A673 (cell line): ENCODE results near the gene BTBD18. TPM values are rescaled to one million over a fixed set of nuclear protein-coding genes. Genes with fewer than 3 reads are reported as not detected.
A peak's percentile ranks its signal among the peaks of the same experiment; 100 is the strongest.

Source experiments
- BruUV-seq: library from RNA; stranded (reverse); fragments of 400-500 nt; replicated peaks from 2 replicates; lab custom pipeline; 2021; lab: Mats Ljungman, UMichigan
- CTCF ChIA-PET: fragments of 300-600 bp; sonication (Branson Sonifier 250); formaldehyde crosslinking; loops from one replicate; lab custom pipeline; 2022; ENCODE audit warnings: antibody characterized with exemption; lab: Charles Lee
- POLR2A ChIA-PET: fragments of 300-600 bp; sonication (Branson Sonifier 250); formaldehyde crosslinking; loops from one replicate; lab custom pipeline; 2022; ENCODE audit warnings: antibody characterized with exemption; ENCODE audit not compliant: low non-redundant PET; lab: Charles Lee
- DNase-seq: peaks from one replicate; pipeline ENCODE4 v3.0.0-alpha.2; 2015; ENCODE audit warnings: low spot score
- H3K27ac ChIP-seq: fragments of 200-600 bp; sonication (generic); 2 replicates; pipeline ENCODE4 v1.5.1; 2016; ENCODE audit warnings: mixed run types, low read depth, mild to moderate bottlenecking, mixed read lengths, antibody characterized with exemption, low read length; ENCODE audit not compliant: poor library complexity, severe bottlenecking
- H3K27me3 ChIP-seq: fragments of 200-600 bp; sonication (generic); replicated peaks from 2 replicates; pipeline ENCODE4 v1.6.1; 2017; ENCODE audit warnings: mixed run types, low read depth, mild to moderate bottlenecking, mixed read lengths, antibody characterized with exemption, low read length; ENCODE audit not compliant: insufficient read depth, poor library complexity
- H3K36me3 ChIP-seq: fragments of 200-600 bp; sonication (generic); 2 replicates; pipeline ENCODE4 v1.6.1; 2016; ENCODE audit warnings: mixed run types, mild to moderate bottlenecking, mixed read lengths, antibody characterized with exemption, low read length; ENCODE audit not compliant: insufficient read depth, poor library complexity, severe bottlenecking
- H3K4me1 ChIP-seq: fragments of 200-600 bp; sonication (generic); 2 replicates; pipeline ENCODE4 v1.6.1; 2017; ENCODE audit warnings: mixed run types, mild to moderate bottlenecking, mixed read lengths, antibody characterized with exemption, low read length; ENCODE audit not compliant: insufficient read depth, poor library complexity, severe bottlenecking
- H3K4me3 ChIP-seq: fragments of 200-600 bp; sonication (generic); 2 replicates; pipeline ENCODE4 v1.5.1; 2016; ENCODE audit warnings: low read depth, mixed run types, mild to moderate bottlenecking, mixed read lengths, low read length; ENCODE audit not compliant: poor library complexity, severe bottlenecking
- H3K9me3 ChIP-seq: fragments of 200-600 bp; sonication (generic); 2 replicates; pipeline ENCODE4 v1.6.1; 2016; ENCODE audit warnings: mixed run types, low read depth, mild to moderate bottlenecking, mixed read lengths, antibody characterized with exemption, low read length; ENCODE audit not compliant: poor library complexity, severe bottlenecking
- CTCF ChIP-seq: fragments of 300-800, 200-600 bp; sonication (generic); conservative IDR thresholded peaks from 2 replicates; pipeline ENCODE4 v1.5.1; 2017; ENCODE audit warnings: low read depth, mild to moderate bottlenecking, antibody characterized with exemption, low read length, moderate library complexity, mixed read lengths
- EZH2 ChIP-seq: fragments of 200-600 bp; sonication (generic); IDR thresholded peaks from 2 replicates; pipeline ENCODE4 v1.6.1; 2017; ENCODE audit warnings: borderline replicate concordance, low read depth, mild to moderate bottlenecking, mixed read lengths, antibody characterized with exemption, low read length; ENCODE audit not compliant: poor library complexity, severe bottlenecking
- intact Hi-C: fragments of 100-400 bp; cut with micrococcal nuclease; formaldehyde crosslinking; loops from one replicate; pipeline ENCODE4 v1.10.0; 2022; ENCODE audit not compliant: unreplicated experiment
- total RNA-seq: library from RNA; stranded (reverse); gene quantifications from 2 replicates; pipeline ENCODE4 v1.2.3, GENCODE V29; 2021

BTBD18 gene
- total RNA-seq, 1 experiment from 2014 or later, result not detected

DNA sequence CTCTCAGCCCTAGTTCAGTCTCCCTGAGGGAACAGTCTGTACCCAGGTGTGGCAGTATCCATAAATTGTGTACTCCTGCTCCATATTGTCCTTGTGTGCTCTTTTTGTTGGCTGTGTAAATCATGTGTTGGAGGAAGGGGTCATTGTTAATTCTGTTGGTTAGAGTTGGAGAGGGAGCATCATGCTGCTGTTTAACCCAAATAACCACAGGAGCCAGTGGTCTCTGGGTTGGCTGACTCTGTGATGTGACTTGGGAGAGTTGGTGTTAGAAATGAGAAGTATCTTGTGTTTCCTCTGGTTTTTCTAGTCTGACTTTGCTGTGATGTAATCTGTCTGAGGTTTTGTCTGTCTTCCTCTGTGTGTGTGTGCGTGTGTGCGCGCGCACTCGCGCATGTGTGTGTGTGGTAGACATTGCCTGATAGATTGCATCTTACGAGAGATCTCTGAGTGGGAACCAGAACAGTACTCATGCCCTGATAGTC, 40.5 kb upstream of the BTBD18 start:
- POLR2A ChIA-PET, result no interaction called here
- intact Hi-C loops, result no loop called here
- TF ChIP-seq EZH2 (no peak), CTCF (no peak)

DNA sequence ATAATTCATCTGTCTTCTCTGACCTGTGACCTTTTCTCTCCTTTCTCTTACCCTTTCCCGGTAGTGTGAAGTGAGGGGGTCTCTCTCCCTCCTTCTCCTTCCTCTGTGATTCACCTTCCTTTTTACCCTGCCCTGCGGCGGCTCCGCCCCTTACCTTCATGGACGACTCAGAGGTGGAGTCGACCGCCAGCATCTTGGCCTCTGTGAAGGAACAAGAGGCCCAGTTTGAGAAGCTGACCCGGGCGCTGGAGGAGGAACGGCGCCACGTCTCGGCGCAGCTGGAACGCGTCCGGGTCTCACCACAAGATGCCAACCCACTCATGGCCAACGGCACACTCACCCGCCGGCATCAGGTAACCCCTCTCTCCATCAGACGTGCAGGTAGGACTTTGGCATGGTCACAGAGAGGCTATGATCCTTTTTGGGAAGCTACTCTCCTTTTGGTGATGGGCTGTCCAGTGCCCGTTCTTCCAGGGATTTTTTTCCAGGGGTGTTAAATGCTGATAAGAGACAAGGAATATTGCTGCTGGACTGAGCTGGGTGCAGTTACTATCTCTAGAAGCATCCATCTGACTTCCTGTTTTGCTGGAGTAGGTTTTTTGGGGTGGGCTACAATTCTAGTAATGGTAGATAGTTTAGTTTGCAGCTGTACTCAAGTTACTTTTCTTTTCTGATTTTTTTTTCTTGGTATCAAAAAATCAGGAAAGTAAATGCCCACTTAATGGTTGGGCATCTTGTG, 39.9 kb upstream of the BTBD18 start:
- no peak for TF ChIP-seq CTCF
- TF ChIP-seq EZH2, result no peak
- no peak overlapping the region for H3K4me3 ChIP-seq
- ChIA-PET CTCF (no interaction called here), POLR2A (no interaction called here)
- no peaks in the 10 kb centered on the region for H3K27me3 ChIP-seq
- peaks cover 17% of the 10 kb centered on the region for H3K36me3 ChIP-seq
- no peaks in the 10 kb centered on the region for H3K9me3 ChIP-seq
- H3K4me1 ChIP-seq, result peaks cover 35% of the 10 kb centered on the region
- no TSS peak for BruUV-seq
- no peak overlapping the region for H3K27ac ChIP-seq
- no peak for DNase-seq
- intact Hi-C loops, result no loop called here

More for the DNA sequence above, 40.5 kb upstream of the BTBD18 start:
- no peak for DNase-seq
- no peaks in the 10 kb centered on the region for H3K9me3 ChIP-seq
- H3K27ac ChIP-seq, result no peak overlapping the region
- no TSS peak for BruUV-seq
- H3K4me3 ChIP-seq, result no peak overlapping the region
- peaks cover 30% of the 10 kb centered on the region for H3K4me1 ChIP-seq
- H3K36me3 ChIP-seq, result peaks cover 22% of the 10 kb centered on the region
- H3K27me3 ChIP-seq, result no peaks in the 10 kb centered on the region
- CTCF ChIA-PET, result interaction anchor here (0.7 kb wide), 1 partner anchor 14 kb away, joined by 4 read pairs; no protein-coding TSS in a partner anchor

DNA sequence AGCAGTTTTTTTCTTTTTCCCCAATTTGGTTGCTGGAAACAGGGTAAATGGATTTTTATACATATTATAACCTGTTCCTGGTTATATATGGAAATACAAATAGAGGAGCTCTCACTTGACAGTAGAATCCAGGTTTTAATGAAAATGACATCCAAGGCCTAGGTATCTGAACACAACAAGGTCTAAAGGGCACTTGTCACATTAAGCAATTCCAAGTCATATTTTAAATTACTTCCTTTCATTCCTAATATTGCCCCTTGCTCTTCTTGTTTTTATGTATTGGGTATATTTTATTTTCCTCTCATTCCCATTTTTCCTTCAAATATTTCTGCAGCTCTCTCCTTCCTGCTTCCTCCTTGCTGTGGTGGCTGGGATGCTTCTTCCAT, 37.1 kb upstream of the BTBD18 start:
- CTCF ChIA-PET, result no interaction called here

More for the DNA sequence above, 37.1 kb upstream of the BTBD18 start:
- TF ChIP-seq EZH2 (no peak), CTCF (no peak)
- Histone ChIP-seq H3K27ac (peak overlapping the region; percentile 1), H3K9me3 (no peaks in the 10 kb centered on the region), H3K27me3 (no peaks in the 10 kb centered on the region), H3K36me3 (no peaks in the 10 kb centered on the region), H3K4me3 (no peak overlapping the region), H3K4me1 (peaks cover 48% of the 10 kb centered on the region)
- intact Hi-C loops, result no loop called here
- no peak for DNase-seq
- POLR2A ChIA-PET, result no interaction called here
- no TSS peak for BruUV-seq
